Dermis microvascular lymphatic vessel endothelial cell (primary cell): ENCODE results near the gene ABCA10. TPM values are rescaled to one million over a fixed set of nuclear protein-coding genes. Genes with fewer than 3 reads are reported as not detected.

ENCODE experiments used
- DNase-seq, 2 donors: peaks; one replicate each; pipeline versions ENCODE4 v3.0.0 to v3.0.0-alpha.2; 2010; ENCODE audit warnings: low read depth in 2 of 2
- total RNA-seq: library from RNA; depleted of rRNA; stranded (reverse); fragments of >200 nt; gene quantifications from 2 replicates; pipeline ENCODE4 v1.2.1, GENCODE V29; 2014

The ABCA10 gene
- total RNA-seq, 1 donor from 2014 or later: 0.13 TPM

- no peak for DNase-seq
Measured at GRCh38 chr17:69098625-69099024, 130.0 kb downstream of the ABCA10 start.

Other genes starting within 250 kb of the ABCA10 start
- gene ABCA9, start 167.9 kb downstream of the ABCA10 start, total RNA-seq: 0.26 and 1.4 TPM in 2 replicates
- gene ABCA6, start 86.9 kb downstream of the ABCA10 start, total RNA-seq: 2.2 and 7.5 TPM in 2 replicates
- 12.1 and 18.5 TPM in 2 replicates for gene ABCA5, start 98.3 kb upstream of the ABCA10 start, total RNA-seq
- gene MAP2K6, start 185.9 kb upstream of the ABCA10 start, total RNA-seq: 3.8 and 7.3 TPM in 2 replicates